HUES48 (cell line): Measurements from ENCODE around the gene DIP2B.

ENCODE experiments used
- H3K27ac ChIP-seq: one replicate; pipeline ENCODE4 v1.7.0; 2013; ENCODE audit warnings: low read depth, low read length, inconsistent platforms
- H3K27me3 ChIP-seq: 2 replicates; pipeline ENCODE4 v1.6.1; 2013; ENCODE audit warnings: mild to moderate bottlenecking, low read length; ENCODE audit not compliant: control insufficient read depth, insufficient read depth
- H3K36me3 ChIP-seq: 2 replicates; pipeline ENCODE4 v1.6.1; 2013; ENCODE audit warnings: low read length; ENCODE audit not compliant: control insufficient read depth, insufficient read depth
- H3K4me1 ChIP-seq: 2 replicates; pipeline ENCODE4 v1.6.1; 2013; ENCODE audit warnings: mild to moderate bottlenecking, low read length; ENCODE audit not compliant: control insufficient read depth, insufficient read depth
- H3K4me3 ChIP-seq: 2 replicates; pipeline ENCODE4 v1.5.1; 2013; ENCODE audit warnings: mild to moderate bottlenecking, low read depth, low read length
- H3K9ac ChIP-seq: 2 replicates; pipeline ENCODE4 v1.6.1; 2013; ENCODE audit warnings: mild to moderate bottlenecking, low read depth, low read length, moderate library complexity
- H3K9me3 ChIP-seq: 2 replicates; pipeline ENCODE4 v1.6.1; 2013; ENCODE audit warnings: low read length; ENCODE audit not compliant: control insufficient read depth, insufficient read depth

DIP2B gene

DNA sequence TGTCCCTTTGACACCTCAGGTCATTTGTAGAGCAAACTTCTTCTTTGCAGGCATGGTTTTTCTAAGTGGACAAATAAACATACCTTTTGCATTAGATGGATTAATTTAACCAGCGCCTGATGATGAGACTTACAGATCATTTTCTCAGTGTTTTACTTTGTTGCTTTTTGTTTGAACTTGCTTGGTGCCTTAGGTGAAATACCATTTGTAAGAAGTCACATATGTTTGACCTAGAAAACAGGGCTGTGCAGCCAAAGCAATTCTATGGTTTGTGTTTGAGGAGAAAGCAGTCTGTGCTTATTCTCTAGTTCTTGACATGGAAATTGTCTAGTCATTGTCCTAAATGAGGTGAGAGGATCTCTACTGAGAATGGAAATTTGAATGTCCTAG is 111.1 kb downstream of the DIP2B start:
- Histone ChIP-seq H3K9ac (no peak overlapping the region), H3K27ac (peak overlapping the region; percentile 56), H3K27me3 (no peaks in the 10 kb centered on the region), H3K4me3 (no peak overlapping the region), H3K36me3 (no peaks in the 10 kb centered on the region), H3K9me3 (no peaks in the 10 kb centered on the region), H3K4me1 (peaks cover 48% of the 10 kb centered on the region)

DNA sequence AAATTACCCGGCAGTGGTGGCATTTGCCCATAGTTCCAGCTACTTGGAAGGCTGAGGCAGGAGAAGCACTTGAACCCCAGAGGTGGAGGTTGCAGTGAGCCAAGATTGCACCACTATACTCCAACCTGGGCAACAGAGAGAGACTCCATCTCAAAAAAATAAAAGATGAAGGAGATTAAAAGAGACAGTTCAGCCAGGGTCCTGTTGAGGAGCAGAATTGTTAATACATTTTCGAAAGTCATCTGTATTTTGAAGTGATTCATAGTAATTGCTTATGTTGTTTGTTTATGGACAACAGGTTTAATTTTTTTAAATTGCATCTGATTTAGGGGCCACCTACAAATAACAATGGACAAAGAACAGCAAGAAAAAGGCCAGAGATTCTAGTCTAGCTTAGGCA is 112.9 kb downstream of the DIP2B start:
- no peak overlapping the region for H3K27ac ChIP-seq
- no peaks in the 10 kb centered on the region for H3K27me3 ChIP-seq
- no peaks in the 10 kb centered on the region for H3K36me3 ChIP-seq
- H3K4me3 ChIP-seq, result no peak overlapping the region
- no peaks in the 10 kb centered on the region for H3K9me3 ChIP-seq
- H3K4me1 ChIP-seq, result peaks cover 65% of the 10 kb centered on the region
- H3K9ac ChIP-seq, result no peak overlapping the region

DNA sequence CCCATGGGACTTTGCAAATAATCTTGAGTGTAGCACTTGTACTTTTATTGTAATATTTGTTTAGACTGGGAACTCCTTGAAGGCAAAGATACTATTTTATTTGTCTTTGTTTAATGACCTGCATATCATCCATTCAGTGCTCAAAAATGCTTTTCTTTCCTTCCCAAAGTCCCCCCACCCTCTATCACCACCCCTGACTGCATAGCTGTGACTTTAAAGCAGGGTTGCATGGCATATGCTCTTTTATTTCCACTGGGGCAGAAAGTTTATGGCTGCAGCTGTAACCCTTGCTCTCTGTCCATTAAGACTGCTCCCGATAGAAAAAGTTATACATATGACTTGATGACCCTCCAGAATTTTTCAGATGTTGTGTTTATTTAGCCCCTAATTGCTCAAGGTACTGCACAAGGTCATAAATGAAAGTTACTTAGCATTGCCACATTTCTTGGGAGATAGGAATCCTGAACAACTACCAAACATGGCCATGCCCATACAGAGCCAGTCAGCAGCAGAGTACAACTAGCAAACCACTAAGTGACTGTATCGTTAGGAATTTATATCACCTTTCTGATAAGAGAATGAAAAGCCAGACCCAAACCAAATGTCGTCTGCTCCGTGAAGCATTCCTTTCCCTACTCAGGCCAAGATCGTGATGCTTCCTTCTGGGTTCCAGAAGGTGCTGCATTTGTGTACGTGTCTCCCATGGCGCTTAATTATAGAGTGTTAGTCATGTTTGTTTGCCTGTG is 114.3 kb downstream of the DIP2B start:
- H3K27ac ChIP-seq, result no peak overlapping the region
- no peak overlapping the region for H3K4me3 ChIP-seq
- no peaks in the 10 kb centered on the region for H3K27me3 ChIP-seq
- no peak overlapping the region for H3K9ac ChIP-seq
- H3K36me3 ChIP-seq, result no peaks in the 10 kb centered on the region
- H3K4me1 ChIP-seq, result peaks cover 53% of the 10 kb centered on the region
- no peaks in the 10 kb centered on the region for H3K9me3 ChIP-seq

DNA sequence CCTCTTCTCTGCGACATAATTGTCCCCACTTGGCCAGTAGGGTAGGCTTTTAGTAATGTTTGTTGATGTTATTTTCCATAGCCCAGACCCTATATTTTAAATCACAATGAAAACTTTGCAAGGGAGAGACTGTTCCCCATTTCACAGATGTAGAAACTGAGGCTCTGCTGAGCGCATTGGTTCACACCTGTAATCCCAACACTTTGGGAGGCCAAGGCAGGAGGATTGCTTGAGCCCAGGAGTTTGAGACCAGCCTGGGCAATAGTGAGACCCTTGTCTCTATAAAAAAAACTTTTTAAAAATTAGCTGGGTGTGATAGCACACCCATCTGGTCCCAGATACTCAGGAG is 114.8 kb downstream of the DIP2B start:
- Histone ChIP-seq H3K36me3 (no peaks in the 10 kb centered on the region), H3K9ac (no peak overlapping the region), H3K27ac (peak overlapping the region; percentile 77), H3K27me3 (no peaks in the 10 kb centered on the region), H3K4me1 (peaks cover 49% of the 10 kb centered on the region), H3K4me3 (no peak overlapping the region), H3K9me3 (no peaks in the 10 kb centered on the region)

DNA sequence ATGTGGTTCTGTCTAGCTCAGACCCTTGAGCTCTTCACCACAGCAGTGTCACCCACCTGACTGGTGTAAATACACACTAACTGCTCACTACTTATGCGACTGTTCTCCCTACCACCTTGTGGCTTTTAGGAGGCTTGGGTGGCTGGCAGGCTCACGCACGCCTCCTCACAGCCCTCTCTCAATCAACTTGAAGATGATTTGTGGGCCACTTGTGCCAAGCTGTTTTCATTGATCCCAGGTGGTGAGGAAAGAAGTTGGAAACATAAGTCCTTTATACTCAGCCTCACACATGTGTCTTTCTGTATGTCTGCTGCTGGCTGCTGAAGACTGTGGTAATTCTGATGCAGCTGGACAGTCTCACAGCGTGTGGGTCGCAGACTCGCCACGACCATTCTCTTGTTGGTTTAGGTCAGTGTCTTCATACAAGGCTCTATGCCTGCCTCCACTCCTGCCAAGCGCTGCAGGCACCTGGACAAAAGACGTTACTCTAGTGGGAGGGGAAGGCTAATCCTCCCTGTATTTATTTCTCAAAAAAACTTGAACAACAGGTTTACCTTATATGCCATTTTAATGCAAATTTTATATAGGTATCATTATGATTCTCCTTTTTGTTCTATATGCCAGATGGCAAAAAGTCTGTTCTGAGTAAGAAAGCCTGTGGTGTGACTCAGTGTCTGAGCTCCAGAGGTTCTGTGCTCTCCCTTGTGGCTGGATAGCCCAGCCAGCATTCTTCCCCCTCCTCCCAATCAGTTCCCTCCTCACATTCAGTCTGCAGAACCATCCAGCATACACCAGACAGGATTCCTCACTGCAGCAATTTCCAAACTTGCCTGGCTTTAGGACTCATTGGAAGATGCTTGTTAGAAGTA is 115.6 kb downstream of the DIP2B start:
- H3K27ac ChIP-seq, result peak overlapping the region; percentile 77
- H3K4me1 ChIP-seq, result peaks cover 49% of the 10 kb centered on the region
- H3K36me3 ChIP-seq, result no peaks in the 10 kb centered on the region
- no peak overlapping the region for H3K4me3 ChIP-seq
- H3K9me3 ChIP-seq, result no peaks in the 10 kb centered on the region
- H3K9ac ChIP-seq, result no peak overlapping the region
- H3K27me3 ChIP-seq, result no peaks in the 10 kb centered on the region

DNA sequence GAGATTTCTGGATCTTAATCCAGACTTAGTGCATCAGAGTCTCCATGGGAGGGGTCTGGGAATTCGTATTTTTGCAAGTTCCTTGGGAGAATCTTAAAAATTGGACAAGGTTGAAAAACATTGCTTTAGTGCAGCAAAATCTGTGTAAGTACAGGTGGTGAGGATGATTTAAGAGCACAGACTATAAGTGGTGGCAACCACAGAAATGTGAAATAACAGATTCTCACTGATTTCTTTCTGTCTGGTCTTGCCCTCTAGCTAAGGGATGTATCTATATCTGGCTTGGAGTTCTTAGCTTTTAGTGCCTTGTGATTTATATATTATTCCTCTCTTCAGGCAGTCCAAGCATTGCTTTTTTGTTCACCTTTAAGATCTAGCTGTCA is 116.2 kb downstream of the DIP2B start:
- H3K4me1 ChIP-seq, result peaks cover 49% of the 10 kb centered on the region

DNA sequence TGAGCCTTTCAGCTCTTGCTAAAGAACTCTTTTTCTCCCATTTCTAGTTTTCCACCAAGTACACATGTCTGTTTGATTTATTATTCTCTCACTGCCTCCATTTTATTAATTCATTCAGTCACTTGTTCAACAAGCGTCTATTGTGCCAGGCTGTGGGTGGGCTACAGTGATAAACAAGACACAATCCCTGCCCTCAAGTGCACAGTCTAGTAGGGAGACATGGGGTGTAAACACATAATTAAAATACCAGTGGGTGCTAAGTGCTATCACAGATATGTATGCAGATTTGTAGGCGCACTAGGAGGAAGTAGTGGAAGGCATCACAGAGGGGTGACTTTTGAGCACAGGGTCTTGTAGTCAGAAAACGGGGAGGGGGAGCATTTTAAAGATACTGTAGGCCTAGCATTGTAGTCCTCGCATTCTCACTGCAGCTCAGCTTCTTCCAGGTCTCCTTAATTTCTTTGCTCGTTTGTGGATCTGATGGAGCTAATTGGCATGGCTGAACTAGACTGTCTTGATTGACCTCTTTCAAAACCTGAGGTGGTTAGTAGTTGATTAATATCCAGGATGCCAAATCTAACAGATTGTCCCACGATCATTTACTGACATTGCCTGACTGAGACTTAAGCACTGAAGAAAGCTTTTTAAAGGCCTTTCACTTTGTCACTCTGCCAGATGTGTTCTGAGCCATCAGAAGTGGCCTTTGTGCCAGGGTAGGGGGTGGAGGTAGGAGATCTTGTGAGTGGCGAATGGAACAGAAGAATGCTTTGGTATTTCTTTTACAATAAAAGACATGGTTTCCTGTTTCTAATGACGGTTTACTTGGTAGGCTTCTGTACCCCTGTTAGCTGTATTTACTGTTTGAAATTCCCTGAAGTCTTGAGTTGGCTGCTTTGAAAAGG is 116.9 kb downstream of the DIP2B start:
- Histone ChIP-seq H3K4me1 (peaks cover 48% of the 10 kb centered on the region), H3K4me3 (peak overlapping the region; percentile 25; the same call in 1 of the 2 replicates), H3K9me3 (no peaks in the 10 kb centered on the region), H3K27ac (peak overlapping the region; percentile 77), H3K9ac (peak overlapping the region; percentile 48), H3K36me3 (peaks cover 5% of the 10 kb centered on the region; the same call in 1 of the 2 replicates), H3K27me3 (no peaks in the 10 kb centered on the region)

More for the DNA sequence above, 116.2 kb downstream of the DIP2B start:
- Histone ChIP-seq H3K9ac (no peak overlapping the region), H3K9me3 (no peaks in the 10 kb centered on the region), H3K4me3 (no peak overlapping the region), H3K27me3 (no peaks in the 10 kb centered on the region), H3K36me3 (no peaks in the 10 kb centered on the region), H3K27ac (peak overlapping the region; percentile 77)

DNA sequence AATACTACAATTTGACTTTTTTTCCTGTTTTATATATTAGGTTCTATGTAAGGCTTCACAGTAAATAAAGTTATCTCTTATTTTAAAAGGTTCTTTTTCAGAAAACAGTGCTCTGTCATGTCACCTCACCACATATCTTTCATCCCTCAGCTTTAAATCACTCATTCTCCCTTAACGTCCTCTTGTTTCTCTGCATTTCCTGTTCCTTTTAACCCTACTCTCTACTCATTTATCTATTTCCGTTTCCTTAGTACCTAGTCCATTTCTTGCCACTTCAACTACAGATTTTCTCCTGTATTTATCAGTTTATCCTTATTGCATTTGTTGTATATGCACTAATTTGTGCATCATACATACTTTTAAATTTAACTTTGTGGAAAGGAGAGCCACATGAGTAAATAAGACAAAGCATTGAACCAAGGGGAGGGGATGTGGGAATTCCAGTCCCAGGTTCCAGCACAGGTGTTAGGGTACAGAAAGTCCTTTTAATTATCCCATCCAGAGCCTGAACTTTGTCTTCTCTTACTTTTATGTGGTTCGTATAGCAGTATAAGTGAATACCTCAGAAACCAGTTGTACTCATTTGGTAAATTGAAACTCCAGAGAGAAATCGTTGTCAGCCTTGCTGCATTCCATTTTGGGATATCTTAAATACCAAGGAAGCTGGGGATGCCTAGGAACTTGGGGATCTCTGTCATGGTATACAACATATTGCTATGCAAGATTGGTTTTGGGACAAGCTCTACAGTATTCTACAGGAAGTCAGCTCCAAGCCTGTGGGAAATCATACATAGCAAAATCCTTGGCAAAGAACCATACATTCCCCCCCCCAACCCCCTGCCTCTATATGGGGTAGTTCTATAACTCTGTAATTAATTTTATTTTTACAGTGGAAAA is 120.5 kb downstream of the DIP2B start:
- Histone ChIP-seq H3K27ac (peak overlapping the region; percentile 6), H3K9me3 (no peaks in the 10 kb centered on the region), H3K36me3 (peaks cover 19% of the 10 kb centered on the region), H3K4me3 (no peak overlapping the region), H3K4me1 (peaks cover 44% of the 10 kb centered on the region), H3K9ac (no peak overlapping the region; the same call in 1 of the 2 replicates), H3K27me3 (no peaks in the 10 kb centered on the region)

DNA sequence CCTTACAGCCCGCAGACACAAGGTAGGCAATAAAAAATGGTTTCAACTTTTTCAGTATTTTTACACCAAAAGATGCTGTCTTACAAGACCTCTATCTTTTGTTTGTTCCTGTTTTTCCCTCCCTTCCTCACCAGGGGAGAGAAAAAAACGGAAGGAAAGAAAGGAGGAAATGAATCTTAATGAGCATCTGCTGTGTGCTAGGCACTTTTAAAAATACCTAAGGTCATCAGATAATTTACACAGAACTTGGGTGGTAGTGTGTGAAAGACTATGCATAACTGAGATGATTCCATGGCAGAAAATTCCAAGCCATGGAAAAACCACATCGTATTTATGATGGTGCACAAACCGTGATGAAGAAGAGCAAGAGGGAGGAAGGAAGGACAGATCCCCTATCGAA is 121.2 kb downstream of the DIP2B start:
- no peaks in the 10 kb centered on the region for H3K9me3 ChIP-seq
- H3K27ac ChIP-seq, result peak overlapping the region; percentile 6
- H3K4me3 ChIP-seq, result no peak overlapping the region
- H3K4me1 ChIP-seq, result peaks cover 36% of the 10 kb centered on the region
- no peaks in the 10 kb centered on the region for H3K27me3 ChIP-seq
- no peak overlapping the region for H3K9ac ChIP-seq
- peaks cover 19% of the 10 kb centered on the region for H3K36me3 ChIP-seq

DNA sequence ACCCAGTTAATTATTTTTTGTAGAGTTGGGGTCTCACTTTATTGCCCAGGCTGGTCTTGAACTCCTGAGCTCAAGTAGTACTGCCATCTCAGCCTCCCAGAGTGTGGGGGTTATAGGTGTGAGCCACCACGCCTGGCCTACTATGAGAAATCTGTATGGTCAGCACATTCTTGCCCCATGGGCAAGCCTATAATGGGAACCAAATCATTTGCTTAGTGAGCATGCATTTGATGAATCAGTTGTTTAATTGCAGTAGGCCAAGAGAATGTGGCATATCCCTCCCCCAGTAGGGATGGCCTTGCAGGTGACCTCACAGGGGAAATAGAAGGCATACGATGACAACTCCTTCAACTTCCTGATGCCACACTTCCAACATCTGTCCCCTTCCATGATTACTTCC is 122.7 kb downstream of the DIP2B start:
- H3K27me3 ChIP-seq, result no peaks in the 10 kb centered on the region
- H3K4me3 ChIP-seq, result no peak overlapping the region
- no peak overlapping the region for H3K9ac ChIP-seq
- peaks cover 22% of the 10 kb centered on the region for H3K4me1 ChIP-seq
- H3K9me3 ChIP-seq, result no peaks in the 10 kb centered on the region
- H3K36me3 ChIP-seq, result peaks cover 19% of the 10 kb centered on the region
- H3K27ac ChIP-seq, result no peak overlapping the region
